22Rv1 (cell line): ENCODE measurements around the gene GPX5.

Experiments
- CTCF ChIP-seq: fragments of 450-650 bp; IDR thresholded peaks from 2 replicates; pipeline ENCODE4 v1.5.1; 2017; ENCODE audit warnings: mild to moderate bottlenecking
- ZFX ChIP-seq: fragments of 450-650 bp; IDR thresholded peaks from 2 replicates; pipeline ENCODE4 v1.6.1; 2017; ENCODE audit warnings: antibody characterized with exemption, borderline replicate concordance

- TF ChIP-seq CTCF (no peak), ZFX (no peak)
These were observed 28.4 kb upstream of the GPX5 start for GRCh38 chr6:28497306-28497705.
